SJCRH30 (cell line): Measurements from ENCODE around the gene DXO. TPM values are rescaled to one million over a fixed set of nuclear protein-coding genes. Genes with fewer than 3 reads are reported as not detected.
"Not testable (repeated sequence)": the region's sequence is repeated elsewhere in the genome, so short reads cannot be mapped to it uniquely, and the experiment has no call there.

Experiments
- DNase-seq, 2 experiments: peaks; one replicate each; pipeline ENCODE4 v3.0.0-alpha.2; 2015 to 2020
- H3K27ac ChIP-seq: fragments of 250-450 bp; sonication (Bioruptor Pico); 2 replicates; pipeline ENCODE4 v1.5.1; 2020; ENCODE audit warnings: mild to moderate bottlenecking, moderate library complexity
- H3K27me3 ChIP-seq: fragments of 250-450 bp; sonication (Bioruptor Pico); 2 replicates; pipeline ENCODE4 v1.5.1; 2020; ENCODE audit warnings: mild to moderate bottlenecking, moderate library complexity
- H3K36me3 ChIP-seq: fragments of 250-450 bp; sonication (Bioruptor Pico); 2 replicates; pipeline ENCODE4 v1.5.1; 2020; ENCODE audit warnings: mild to moderate bottlenecking, moderate library complexity
- H3K4me1 ChIP-seq: fragments of 250-450 bp; sonication (Bioruptor Pico); 2 replicates; pipeline ENCODE4 v1.5.1; 2020; ENCODE audit warnings: mild to moderate bottlenecking, moderate library complexity
- H3K4me3 ChIP-seq: fragments of 250-450 bp; sonication (Bioruptor Pico); 2 replicates; pipeline ENCODE4 v1.5.1; 2020; ENCODE audit warnings: mild to moderate bottlenecking, moderate library complexity
- H3K9me3 ChIP-seq: fragments of 250-450 bp; sonication (Bioruptor Pico); replicated peaks from 2 replicates; pipeline ENCODE4 v1.5.1; 2020; ENCODE audit warnings: mild to moderate bottlenecking, moderate library complexity
- total RNA-seq: library from RNA; depleted of rRNA; stranded (reverse); fragments of >200 nt; shearing (Covaris generic); gene quantifications from 2 replicates; pipeline ENCODE4 v1.2.3, GENCODE V29; 2014; rRNA removed

The DXO gene
- total RNA-seq, 1 experiment from 2014 or later, result 17.8 TPM

GRCh38 chr6:31940256-31940664, 31.7 kb downstream of the DXO start:
- DNase-seq, result no peak

GRCh38 chr6:31935823-31936222, 36.1 kb downstream of the DXO start:
- Histone ChIP-seq H3K4me3 (no peak overlapping the region), H3K36me3 (no peaks in the 10 kb centered on the region), H3K27ac (no peak overlapping the region), H3K4me1 (0 out of 2 replicates have a peak, but pooled peaks cover 4% of the 10 kb centered on the region), H3K27me3 (no peaks in the 10 kb centered on the region), H3K9me3 (no peaks in the 10 kb centered on the region)
- no peak for DNase-seq

More at GRCh38 chr6:31940256-31940664, 31.7 kb downstream of the DXO start:
- H3K9me3 ChIP-seq, result no peaks in the 10 kb centered on the region
- no peaks in the 10 kb centered on the region for H3K36me3 ChIP-seq
- no peak overlapping the region for H3K27ac ChIP-seq
- H3K4me3 ChIP-seq, result no peak overlapping the region
- 0 out of 2 replicates have a peak, but pooled peaks cover 4% of the 10 kb centered on the region for H3K4me1 ChIP-seq
- H3K27me3 ChIP-seq, result peaks cover 9% of the 10 kb centered on the region; the same call in 1 of the 2 replicates

DNA sequence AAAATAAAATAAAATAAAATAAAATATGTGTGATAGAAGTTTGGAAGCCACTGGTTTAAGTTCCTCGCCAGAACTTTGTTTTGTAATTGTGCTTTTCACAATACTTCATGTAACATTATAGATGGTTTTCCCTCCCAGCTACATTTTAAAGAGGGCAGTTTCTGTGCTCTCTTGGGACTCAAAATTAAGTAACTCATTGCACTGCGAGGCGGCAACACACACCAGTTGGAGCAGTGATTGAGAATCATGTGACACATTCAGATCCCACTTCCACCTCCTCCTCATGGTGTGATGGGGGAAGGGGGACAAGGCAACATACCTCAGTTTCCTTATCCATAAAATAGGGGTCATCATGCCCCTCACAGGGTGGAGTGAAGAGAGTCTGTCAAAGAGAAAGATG, 36.9 kb downstream of the DXO start:
- H3K4me3 ChIP-seq, result no peak overlapping the region
- DNase-seq, result no peak
- no peaks in the 10 kb centered on the region for H3K36me3 ChIP-seq
- no peaks in the 10 kb centered on the region for H3K4me1 ChIP-seq
- H3K9me3 ChIP-seq, result no peaks in the 10 kb centered on the region
- H3K27me3 ChIP-seq, result no peaks in the 10 kb centered on the region
- no peak overlapping the region for H3K27ac ChIP-seq

DNA sequence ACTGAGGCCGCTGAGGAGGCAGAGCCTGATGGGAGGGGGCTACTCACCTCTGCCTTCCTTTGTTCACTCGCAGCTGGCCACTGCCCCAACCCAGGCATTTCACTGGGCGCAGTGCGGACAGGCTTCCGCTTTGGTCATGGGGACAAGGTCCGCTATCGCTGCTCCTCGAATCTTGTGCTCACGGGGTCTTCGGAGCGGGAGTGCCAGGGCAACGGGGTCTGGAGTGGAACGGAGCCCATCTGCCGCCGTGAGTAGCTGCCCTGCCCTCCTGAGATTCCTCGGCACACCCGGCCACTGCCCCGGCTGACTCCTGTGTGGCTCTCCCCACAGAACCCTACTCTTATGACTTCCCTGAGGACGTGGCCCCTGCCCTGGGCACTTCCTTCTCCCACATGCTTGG, 38.4 kb downstream of the DXO start:
- no peaks in the 10 kb centered on the region for H3K9me3 ChIP-seq
- H3K4me3 ChIP-seq, result no peak overlapping the region
- no peaks in the 10 kb centered on the region for H3K27me3 ChIP-seq
- DNase-seq, result no peak
- H3K4me1 ChIP-seq, result no peaks in the 10 kb centered on the region
- H3K27ac ChIP-seq, result no peak overlapping the region
- H3K36me3 ChIP-seq, result no peaks in the 10 kb centered on the region

DNA sequence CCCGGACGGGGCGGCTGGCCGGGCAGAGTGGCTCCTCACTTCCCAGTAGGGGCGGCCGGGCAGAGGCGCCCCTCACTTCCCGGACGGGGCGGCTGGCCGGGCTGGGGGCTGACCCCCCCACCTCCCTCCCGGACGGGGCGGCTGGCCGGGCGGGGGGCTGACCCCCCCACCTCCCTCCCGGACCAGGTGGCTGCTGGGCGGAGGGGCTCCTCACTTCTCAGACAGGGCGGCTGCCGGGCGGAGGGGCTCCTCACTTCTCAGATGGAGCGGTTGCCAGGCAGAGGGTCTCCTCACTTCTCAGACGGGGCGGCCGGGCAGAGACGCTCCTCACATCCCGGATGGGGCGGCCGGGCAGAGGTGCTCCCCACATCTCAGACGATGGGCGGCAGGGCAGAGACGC, 39.8 kb downstream of the DXO start:
- not testable (repeated sequence) for H3K9me3 ChIP-seq

GRCh38 chr6:31930962-31931361, 41.0 kb downstream of the DXO start:
- Histone ChIP-seq H3K36me3 (no peaks in the 10 kb centered on the region), H3K4me3 (no peak overlapping the region), H3K27ac (no peak overlapping the region), H3K4me1 (no peaks in the 10 kb centered on the region), H3K27me3 (no peaks in the 10 kb centered on the region), H3K9me3 (no peaks in the 10 kb centered on the region)
- no peak for DNase-seq

More for the DNA sequence above, 39.8 kb downstream of the DXO start:
- H3K36me3 ChIP-seq, H3K4me1 ChIP-seq, H3K27me3 ChIP-seq, H3K4me3 ChIP-seq, H3K27ac ChIP-seq, DNase-seq: not testable (repeated sequence)

- DNase-seq, result no peak
- H3K4me3 ChIP-seq, result no peak overlapping the region
- H3K27ac ChIP-seq, result no peak overlapping the region
Observed at GRCh38 chr6:31928672-31928939, 43.3 kb downstream of the DXO start.

DNA sequence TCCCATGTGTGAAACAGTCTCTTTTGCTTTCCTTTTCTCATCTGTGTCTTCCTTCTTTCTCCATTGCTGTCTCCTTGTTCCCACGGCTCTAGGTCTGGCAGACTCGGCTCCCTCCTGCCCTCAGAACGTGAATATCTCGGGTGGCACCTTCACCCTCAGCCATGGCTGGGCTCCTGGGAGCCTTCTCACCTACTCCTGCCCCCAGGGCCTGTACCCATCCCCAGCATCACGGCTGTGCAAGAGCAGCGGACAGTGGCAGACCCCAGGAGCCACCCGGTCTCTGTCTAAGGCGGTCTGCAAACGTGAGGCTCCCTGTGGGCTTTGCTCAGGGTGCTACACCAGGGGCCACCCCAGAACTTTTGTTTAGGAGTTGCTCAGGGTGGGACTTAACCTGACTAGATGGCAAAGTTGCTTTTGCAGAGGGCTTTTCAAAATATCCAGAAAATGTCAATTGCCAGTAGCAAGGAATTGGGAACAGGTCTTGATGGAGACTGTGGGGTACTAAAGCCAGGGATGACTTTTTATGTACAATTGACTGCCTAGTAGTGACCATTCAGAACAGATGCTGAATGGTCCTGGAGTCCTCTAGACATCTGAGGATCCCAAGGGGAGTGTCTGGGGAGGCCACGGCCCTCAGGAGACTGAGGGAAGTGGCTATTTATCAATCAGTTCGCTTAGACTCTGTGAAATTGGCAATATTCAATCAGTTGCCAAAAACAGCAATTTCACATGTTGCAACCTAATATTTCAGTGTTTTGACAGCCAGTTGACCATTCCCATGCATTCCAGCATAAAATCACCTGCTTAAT, 43.9 kb downstream of the DXO start:
- DNase-seq, result no peak
- Histone ChIP-seq H3K4me1 (no peaks in the 10 kb centered on the region), H3K9me3 (no peaks in the 10 kb centered on the region), H3K4me3 (peak overlapping the region; percentile 26), H3K36me3 (no peaks in the 10 kb centered on the region), H3K27ac (no peak overlapping the region), H3K27me3 (no peaks in the 10 kb centered on the region)

More at GRCh38 chr6:31928672-31928939, 43.3 kb downstream of the DXO start:
- H3K4me1 ChIP-seq, result no peaks in the 10 kb centered on the region
- H3K9me3 ChIP-seq, result no peaks in the 10 kb centered on the region
- no peaks in the 10 kb centered on the region for H3K36me3 ChIP-seq
- H3K27me3 ChIP-seq, result no peaks in the 10 kb centered on the region

DNA sequence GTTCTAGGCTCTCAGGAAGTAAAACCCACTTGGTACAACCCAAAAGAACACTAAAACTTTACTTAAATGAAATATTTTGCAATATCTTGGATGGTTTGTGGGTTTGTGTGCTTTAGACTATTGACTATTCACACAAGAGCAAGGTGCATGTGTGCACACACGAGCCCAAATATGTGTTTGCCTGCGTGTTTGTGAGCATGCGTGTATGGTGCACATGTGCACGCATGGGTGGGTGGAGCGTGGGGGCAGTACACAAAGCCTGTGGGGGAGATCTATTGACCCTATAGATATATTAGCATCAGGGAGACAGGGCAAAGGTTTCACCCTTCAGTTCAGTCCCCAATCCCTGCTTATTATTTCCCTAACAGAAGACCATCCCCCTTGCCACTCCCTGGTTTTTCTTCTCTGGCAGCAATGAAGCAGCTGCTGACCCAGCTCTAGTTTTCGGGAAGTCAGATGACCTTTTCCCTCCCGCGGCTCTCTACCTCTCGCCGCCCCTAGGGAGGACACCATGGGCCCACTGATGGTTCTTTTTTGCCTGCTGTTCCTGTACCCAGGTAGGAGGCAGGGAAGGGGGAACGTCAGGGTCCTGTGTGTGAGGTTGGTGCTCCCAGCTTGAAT, 44.6 kb downstream of the DXO start, which contains the start of gene C2:
Gene C2 (plus strand): TSS at position 476 of the 621 bp plus-strand sequence. CDS start 36 bp downstream, at position 512.
- H3K27me3 ChIP-seq, result no peaks in the 10 kb centered on the region
- DNase-seq, result peak in 1 of 2 experiments; percentile 25
- H3K36me3 ChIP-seq, result no peaks in the 10 kb centered on the region
- no peaks in the 10 kb centered on the region for H3K4me1 ChIP-seq
- H3K9me3 ChIP-seq, result no peaks in the 10 kb centered on the region
- H3K27ac ChIP-seq, result no peak within 1 kb of the TSS
- H3K4me3 ChIP-seq, result peak within 1 kb of the TSS; percentile 26

DNA sequence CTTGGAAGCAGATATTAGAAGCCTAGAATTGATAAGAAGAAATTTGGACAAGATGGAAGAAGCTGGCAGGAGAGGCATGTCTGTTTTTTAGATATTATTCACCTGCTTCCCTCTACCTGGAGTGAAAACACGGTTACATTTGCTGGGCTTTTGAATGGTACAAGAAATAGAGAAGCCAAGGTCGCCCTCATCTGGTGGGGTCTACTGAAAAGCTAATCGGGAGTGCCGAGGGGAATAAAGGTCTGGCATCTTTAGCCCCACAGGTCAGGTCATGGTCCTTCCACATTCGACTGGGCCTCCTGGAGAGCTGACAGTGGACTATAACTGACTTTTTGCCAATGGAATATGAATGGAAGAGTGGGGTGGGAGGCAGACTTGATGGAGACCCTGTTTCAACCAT, 49.0 kb downstream of the DXO start:
- Histone ChIP-seq H3K9me3 (no peaks in the 10 kb centered on the region), H3K4me3 (no peak overlapping the region), H3K27me3 (no peaks in the 10 kb centered on the region), H3K27ac (no peak overlapping the region), H3K4me1 (no peaks in the 10 kb centered on the region), H3K36me3 (no peaks in the 10 kb centered on the region)
- DNase-seq, result no peak

DNA sequence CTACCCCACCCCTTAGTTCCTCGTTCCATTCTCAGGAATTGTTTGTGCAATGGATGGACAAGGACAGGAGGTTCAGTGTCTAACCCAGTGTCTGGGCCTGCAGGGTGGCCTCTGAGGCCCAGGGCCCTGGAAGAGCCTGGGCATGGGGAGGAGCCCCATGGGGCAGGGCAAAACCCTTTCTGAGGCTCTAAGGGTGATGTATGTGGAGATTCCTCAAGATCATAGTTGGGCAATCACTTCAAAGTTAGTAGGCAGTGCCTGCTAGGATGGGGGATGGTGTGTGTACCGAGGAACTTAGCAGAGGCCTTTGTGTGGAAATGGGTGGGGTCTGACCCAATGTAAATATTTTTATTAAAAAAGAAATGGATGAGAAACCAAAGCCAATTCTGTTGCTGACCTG, 51.1 kb downstream of the DXO start:
- Histone ChIP-seq H3K27me3 (no peaks in the 10 kb centered on the region), H3K4me1 (no peaks in the 10 kb centered on the region), H3K9me3 (no peaks in the 10 kb centered on the region), H3K36me3 (no peaks in the 10 kb centered on the region), H3K4me3 (no peak overlapping the region), H3K27ac (no peak overlapping the region)
- no peak for DNase-seq

Other genes starting within 250 kb of the DXO start
- gene MPIG6B, start 248.8 kb downstream of the DXO start, total RNA-seq, result 0.47 TPM in 1 of 2 replicates, not detected in the other
- gene DDAH2, start 242.8 kb downstream of the DXO start, total RNA-seq, result 39.1 and 42.7 TPM in 2 replicates
- gene CLIC1, start 235.6 kb downstream of the DXO start, total RNA-seq, result 210 and 234 TPM in 2 replicates
- gene MSH5, start 232.1 kb downstream of the DXO start, total RNA-seq, result 12.9 and 13.4 TPM in 2 replicates
- 0.89 and 1.4 TPM in 2 replicates for gene SAPCD1, start 209.5 kb downstream of the DXO start, total RNA-seq
- 0.28 and 0.34 TPM in 2 replicates for gene VWA7, start 194.8 kb downstream of the DXO start, total RNA-seq
- gene VARS1, start 176.4 kb downstream of the DXO start, total RNA-seq, result 42.5 and 45.8 TPM in 2 replicates
- 90.1 and 106 TPM in 2 replicates for gene LSM2, start 165.2 kb downstream of the DXO start, total RNA-seq
- gene HSPA1L, start 156.9 kb downstream of the DXO start, total RNA-seq, result 0.10 and 0.14 TPM in 2 replicates
- gene HSPA1A, start 156.6 kb downstream of the DXO start, total RNA-seq, result 0.56 TPM in 1 of 2 replicates, not detected in the other
- gene HSPA1B, start 144.4 kb downstream of the DXO start, total RNA-seq, result 106 and 118 TPM in 2 replicates
- gene NEU1, start 109.3 kb downstream of the DXO start, total RNA-seq, result 21.2 and 23.3 TPM in 2 replicates
- gene SLC44A4, start 93.1 kb downstream of the DXO start, total RNA-seq, result 0.12 TPM in 1 of 2 replicates, not detected in the other
- gene EHMT2, start 74.4 kb downstream of the DXO start, total RNA-seq, result 42.1 and 48.4 TPM in 2 replicates
- 4.8 and 5.4 TPM in 2 replicates for gene ZBTB12, start 70.1 kb downstream of the DXO start, total RNA-seq
- gene C2, start 44.4 kb downstream of the DXO start, total RNA-seq, result 1.2 and 1.5 TPM in 2 replicates
- not detected in 2 replicates for gene CFB, start 26.0 kb downstream of the DXO start, total RNA-seq
- 66.3 and 70.1 TPM in 2 replicates for gene NELFE, start 13.2 kb downstream of the DXO start, total RNA-seq
- 27.3 and 37.4 TPM in 2 replicates for gene SKIC2, start 13.0 kb downstream of the DXO start, total RNA-seq
- 0.81 and 2.5 TPM in 2 replicates for gene C4A, start 9.9 kb upstream of the DXO start, total RNA-seq
- gene C4B, start 42.7 kb upstream of the DXO start, total RNA-seq, result 1.2 and 1.8 TPM in 2 replicates
- gene CYP21A2, start 66.3 kb upstream of the DXO start, total RNA-seq, result 0.08 TPM in 1 of 2 replicates, not detected in the other
- gene TNXB, start 137.2 kb upstream of the DXO start, total RNA-seq, result 1.6 and 3.3 TPM in 2 replicates
- 26.1 and 33.0 TPM in 2 replicates for gene ATF6B, start 156.1 kb upstream of the DXO start, total RNA-seq
- 8.2 and 8.7 TPM in 2 replicates for gene FKBPL, start 158.2 kb upstream of the DXO start, total RNA-seq
- 0.25 and 0.30 TPM in 2 replicates for gene PRRT1, start 179.8 kb upstream of the DXO start, total RNA-seq
- gene PPT2, start 182.0 kb upstream of the DXO start, total RNA-seq, result 120 and 150 TPM in 2 replicates
- gene EGFL8, start 192.5 kb upstream of the DXO start, total RNA-seq, result 6.4 and 8.8 TPM in 2 replicates
- gene AGPAT1, start 203.9 kb upstream of the DXO start, total RNA-seq, result 66.1 and 70.3 TPM in 2 replicates
- 60.0 and 63.7 TPM in 2 replicates for gene RNF5, start 206.3 kb upstream of the DXO start, total RNA-seq
- 0.71 and 1.4 TPM in 2 replicates for gene AGER, start 212.1 kb upstream of the DXO start, total RNA-seq
- 39.4 and 41.7 TPM in 2 replicates for gene PBX2, start 218.1 kb upstream of the DXO start, total RNA-seq
- gene GPSM3, start 220.5 kb upstream of the DXO start, total RNA-seq, result 2.8 and 3.6 TPM in 2 replicates